GM19043 (cell line): ENCODE measurements around the gene COL27A1.
A peak's percentile ranks its signal among the peaks of the same experiment; 100 is the strongest.

Experiments used
- ATAC-seq: cut with Tn5 transposase; IDR thresholded peaks from one replicate; pipeline ENCODE4 v1.9.1; 2021; ENCODE audit warnings: low read depth; ENCODE audit not compliant: unreplicated experiment

COL27A1 gene

GRCh38 chr9:114155263-114155994 is at the start of gene COL27A1:
COL27A1 (plus strand) TSS chr9:114155537; CDS start chr9:114155951, 414 bp downstream.
- peak; percentile 73 for ATAC-seq

GRCh38 chr9:114107286-114108001 is 47.9 kb upstream of the COL27A1 start:
- ATAC-seq, result no peak

GRCh38 chr9:114108016-114108833 is 47.1 kb upstream of the COL27A1 start:
- ATAC-seq, result no peak

GRCh38 chr9:114109124-114109523 is 46.2 kb upstream of the COL27A1 start:
- no peak for ATAC-seq

- ATAC-seq, result no peak
These were observed 45.2 kb upstream of the COL27A1 start for GRCh38 chr9:114110180-114110579.

GRCh38 chr9:114112325-114112724 is 43.0 kb upstream of the COL27A1 start:
- no peak for ATAC-seq

- no peak for ATAC-seq
These were observed 42.4 kb upstream of the COL27A1 start for GRCh38 chr9:114112778-114113584.

GRCh38 chr9:114114364-114114763 is 41.0 kb upstream of the COL27A1 start:
- ATAC-seq, result no peak

GRCh38 chr9:114115654-114116125 is 39.6 kb upstream of the COL27A1 start:
- ATAC-seq, result no peak

GRCh38 chr9:114116126-114116747 is 39.1 kb upstream of the COL27A1 start:
- no peak for ATAC-seq

GRCh38 chr9:114117614-114117995 is 37.7 kb upstream of the COL27A1 start:
- ATAC-seq, result no peak

- ATAC-seq, result no peak
These were observed 37.1 kb upstream of the COL27A1 start for GRCh38 chr9:114117996-114118830.

- no peak for ATAC-seq
These were observed 35.8 kb upstream of the COL27A1 start for GRCh38 chr9:114119242-114120191.

GRCh38 chr9:114120192-114121014 is 34.9 kb upstream of the COL27A1 start:
- ATAC-seq, result no peak

GRCh38 chr9:114121227-114122135 is 33.9 kb upstream of the COL27A1 start:
- no peak for ATAC-seq
